HepG2 (cell line): ENCODE results near the gene TTC39C. TPM values are rescaled to one million over a fixed set of nuclear protein-coding genes. Genes with fewer than 3 reads are reported as not detected.
A peak's percentile ranks its signal among the peaks of the same experiment; 100 is the strongest.

Experiments
- AGO1 ChIP-seq: fragments of 200-400 bp; formaldehyde crosslinking; IDR thresholded peaks from 2 replicates; pipeline ENCODE4 v1.6.1; 2017; ENCODE audit warnings: mild to moderate bottlenecking, low read depth, low read length, moderate library complexity; ENCODE audit not compliant: poor library complexity, severe bottlenecking
- EHMT2 ChIP-seq: fragments of 200-600 bp; sonication (generic); IDR thresholded peaks from 2 replicates; pipeline ENCODE4 v1.7.0; 2017; ENCODE audit warnings: antibody characterized with exemption, low read depth, low read length, borderline replicate concordance
- ETV6 ChIP-seq: sonication (generic); formaldehyde crosslinking; conservative IDR thresholded peaks from 2 replicates; pipeline ENCODE4 v1.4.0; 2020; ENCODE audit warnings: missing genetic modification reagents
- HIVEP1 ChIP-seq: sonication (generic); formaldehyde crosslinking; IDR thresholded peaks from 2 replicates; pipeline ENCODE4 v1.4.0; 2020; ENCODE audit warnings: mild to moderate bottlenecking, missing genetic modification reagents
- KAT8 ChIP-seq: IDR thresholded peaks from 2 replicates; pipeline ENCODE4 v1.6.1; 2016; ENCODE audit warnings: missing genetic modification reagents, missing compliant biosample characterization
- KMT2B ChIP-seq: IDR thresholded peaks from 2 replicates; pipeline ENCODE4 v1.6.1; 2016; ENCODE audit warnings: missing genetic modification reagents, missing compliant biosample characterization
- MBNL3 ChIP-seq: fragments of 250-450 bp; sonication (Bioruptor Pico); conservative IDR thresholded peaks from 2 replicates; pipeline ENCODE4 v1.8.0; 2022; ENCODE audit warnings: mild to moderate bottlenecking, inconsistent platforms
- MED13 ChIP-seq: sonication (generic); formaldehyde crosslinking; IDR thresholded peaks from 2 replicates; pipeline ENCODE4 v1.5.0; 2020; ENCODE audit warnings: missing genetic modification reagents
- REL ChIP-seq: sonication (generic); formaldehyde crosslinking; conservative IDR thresholded peaks from 2 replicates; pipeline ENCODE4 v1.8.0; 2022; ENCODE audit warnings: mild to moderate bottlenecking, missing genetic modification reagents, moderate library complexity
- SMAD9 ChIP-seq: sonication (generic); formaldehyde crosslinking; IDR thresholded peaks from 2 replicates; pipeline ENCODE4 v1.5.1; 2020; ENCODE audit warnings: mild to moderate bottlenecking, missing genetic modification reagents
- SNAPC2 ChIP-seq: sonication (generic); formaldehyde crosslinking; IDR thresholded peaks from 2 replicates; pipeline ENCODE4 v1.8.1; 2022; ENCODE audit warnings: mild to moderate bottlenecking, missing genetic modification reagents
- ZC3H4 ChIP-seq: sonication (generic); formaldehyde crosslinking; IDR thresholded peaks from 2 replicates; pipeline ENCODE4 v1.4.0; 2020; ENCODE audit warnings: missing genetic modification reagents, borderline replicate concordance
- ZNF10 ChIP-seq: sonication (generic); formaldehyde crosslinking; IDR thresholded peaks from 2 replicates; pipeline ENCODE4 v1.4.0; 2020; ENCODE audit warnings: mild to moderate bottlenecking, low read depth, missing genetic modification reagents, borderline replicate concordance
- ZNF143 ChIP-seq: sonication (generic); formaldehyde crosslinking; IDR thresholded peaks from 2 replicates; pipeline ENCODE4 v1.4.0; 2020; ENCODE audit warnings: missing genetic modification reagents
- ZNF501 ChIP-seq: sonication (generic); formaldehyde crosslinking; IDR thresholded peaks from 2 replicates; pipeline ENCODE4 v1.5.1; 2020; ENCODE audit warnings: mild to moderate bottlenecking, moderate library complexity, missing genetic modification reagents
- ZNF766 ChIP-seq: sonication (generic); formaldehyde crosslinking; IDR thresholded peaks from 2 replicates; pipeline ENCODE4 v1.5.0; 2020; ENCODE audit warnings: missing genetic modification reagents, borderline replicate concordance
- ZNF768 ChIP-seq: sonication (generic); formaldehyde crosslinking; IDR thresholded peaks from 2 replicates; pipeline ENCODE4 v1.4.0; 2020; ENCODE audit warnings: missing genetic modification reagents
- polyA plus RNA-seq, 8 experiments: library from polyadenylated mRNA; depleted of rRNA in 3 of 8; stranded (reverse) in 7 of 8; unstranded in 1 of 8; fragments of >200 nt; fragmentation: Illumina TruSeq in 4 of 8; extraction: Trizol in 4 of 8; gene quantifications; 2 replicates each; pipeline versions ENCODE4 v1.2.1 to v1.2.3, GENCODE V29; 2011 to 2016; ENCODE audit warnings: low read depth in 4 of 8, missing spikeins in 1 of 8, mixed read lengths in 1 of 8; ENCODE audit not compliant: insufficient read depth in 1 of 8
- total RNA-seq, 5 experiments: library from RNA; depleted of rRNA; stranded (reverse); fragments of >200 nt; fragmentation: Illumina TruSeq; extraction: Trizol; gene quantifications; 2 replicates each; pipeline ENCODE4 v1.2.3, GENCODE V29; 2016; ENCODE audit warnings: low read depth in 1 of 5
- TF ChIP-seq, protein P1 (sequence below): sonication (generic); formaldehyde crosslinking; IDR thresholded peaks from 2 replicates; pipeline ENCODE4 v1.5.0; 2020; ENCODE audit warnings: missing genetic modification reagents
- TF ChIP-seq, protein P2 (sequence below), 2 experiments: sonication (generic) in 1 of 2; formaldehyde crosslinking in 1 of 2; IDR thresholded peaks; 2 replicates each; pipeline versions ENCODE4 v1.4.0 to v1.6.1; 2018 to 2020; ENCODE audit warnings: missing genetic modification reagents in 2 of 2, borderline replicate concordance in 1 of 2, low read depth in 1 of 2, mild to moderate bottlenecking in 1 of 2, missing biosample characterization in 1 of 2
- TF ChIP-seq, protein P3 (sequence below): sonication (generic); formaldehyde crosslinking; IDR thresholded peaks from 2 replicates; pipeline ENCODE4 v1.4.0; 2020; ENCODE audit warnings: missing genetic modification reagents
- TF ChIP-seq, protein P4 (sequence below): sonication (generic); formaldehyde crosslinking; IDR thresholded peaks from 2 replicates; pipeline ENCODE4 v1.4.0; 2020; ENCODE audit warnings: mild to moderate bottlenecking, missing genetic modification reagents

Gene TTC39C
- total and polyA plus RNA-seq, 2 of the 13 experiments (the other 11 are each of a cell fraction or from before 2014, with no cell fraction given) = 19.1 to 25.9 TPM

DNA sequence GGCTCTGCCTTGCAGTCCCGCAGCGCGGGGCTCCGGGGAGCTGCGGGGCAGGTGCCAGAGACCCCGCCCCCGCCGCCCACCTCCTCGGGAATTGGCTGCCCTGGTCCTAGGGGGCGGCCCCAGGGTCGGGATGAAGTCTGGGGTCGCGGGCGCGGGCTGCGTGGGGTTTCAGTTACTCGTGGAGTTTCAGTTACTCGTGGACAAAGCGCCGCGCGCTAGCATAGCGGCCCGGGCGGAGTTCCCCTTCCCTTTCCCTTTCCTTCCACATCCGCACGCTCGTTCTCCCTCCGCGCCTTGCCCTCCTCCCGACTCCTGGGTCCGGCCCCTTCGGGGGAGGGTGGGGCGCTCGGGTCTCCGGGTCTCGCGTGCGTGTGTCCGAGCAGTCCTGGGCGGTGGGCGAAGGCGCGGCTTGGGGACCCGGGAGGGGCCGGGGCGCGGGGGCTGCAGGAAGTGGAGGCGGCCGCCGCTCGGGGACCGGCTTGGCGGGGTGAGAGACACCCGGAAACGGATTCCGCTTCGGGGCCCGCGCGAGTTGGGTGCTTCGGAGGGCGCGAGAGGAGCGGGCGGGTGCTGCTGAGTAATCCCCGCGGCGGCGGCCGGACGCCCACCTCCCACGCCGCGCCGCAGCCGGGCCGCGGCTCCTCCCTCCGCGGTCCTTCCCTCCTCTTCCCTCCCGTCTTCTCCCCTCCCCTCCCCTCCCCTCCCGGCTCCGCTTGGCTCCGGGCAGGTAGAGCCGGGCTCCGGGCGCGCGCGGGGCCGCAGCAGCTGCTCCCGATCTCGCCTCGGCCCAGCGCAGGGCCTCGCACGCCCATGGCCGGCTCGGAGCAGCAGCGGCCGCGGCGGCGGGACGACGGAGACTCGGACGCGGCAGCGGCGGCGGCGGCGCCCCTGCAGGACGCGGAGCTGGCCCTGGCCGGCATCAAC, at the start of gene TTC39C (continued):
- TF ChIP-seq, protein P1, sequence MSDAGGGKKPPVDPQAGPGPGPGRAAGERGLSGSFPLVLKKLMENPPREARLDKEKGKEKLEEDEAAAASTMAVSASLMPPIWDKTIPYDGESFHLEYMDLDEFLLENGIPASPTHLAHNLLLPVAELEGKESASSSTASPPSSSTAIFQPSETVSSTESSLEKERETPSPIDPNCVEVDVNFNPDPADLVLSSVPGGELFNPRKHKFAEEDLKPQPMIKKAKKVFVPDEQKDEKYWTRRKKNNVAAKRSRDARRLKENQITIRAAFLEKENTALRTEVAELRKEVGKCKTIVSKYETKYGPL (CRISPR knock-in tag) = no peak
- TF ChIP-seq SNAPC2 = no peak
- TF ChIP-seq ZNF10 (CRISPR knock-in tag) = no peak
- no peak for TF ChIP-seq ZC3H4 (CRISPR knock-in tag)
- no peak for TF ChIP-seq MED13 (CRISPR knock-in tag)
- TF ChIP-seq HIVEP1 (CRISPR knock-in tag) = no peak
- TF ChIP-seq MBNL3 (CRISPR knock-in tag) = no peak
- TF ChIP-seq, protein P2, sequence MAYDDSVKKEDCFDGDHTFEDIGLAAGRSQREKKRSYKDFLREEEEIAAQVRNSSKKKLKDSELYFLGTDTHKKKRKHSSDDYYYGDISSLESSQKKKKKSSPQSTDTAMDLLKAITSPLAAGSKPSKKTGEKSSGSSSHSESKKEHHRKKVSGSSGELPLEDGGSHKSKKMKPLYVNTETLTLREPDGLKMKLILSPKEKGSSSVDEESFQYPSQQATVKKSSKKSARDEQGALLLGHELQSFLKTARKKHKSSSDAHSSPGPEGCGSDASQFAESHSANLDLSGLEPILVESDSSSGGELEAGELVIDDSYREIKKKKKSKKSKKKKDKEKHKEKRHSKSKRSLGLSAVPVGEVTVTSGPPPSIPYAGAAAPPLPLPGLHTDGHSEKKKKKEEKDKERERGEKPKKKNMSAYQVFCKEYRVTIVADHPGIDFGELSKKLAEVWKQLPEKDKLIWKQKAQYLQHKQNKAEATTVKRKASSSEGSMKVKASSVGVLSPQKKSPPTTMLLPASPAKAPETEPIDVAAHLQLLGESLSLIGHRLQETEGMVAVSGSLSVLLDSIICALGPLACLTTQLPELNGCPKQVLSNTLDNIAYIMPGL (CRISPR knock-in tag; IDR thresholded peaks at IDR 0.05; ENCODE audit: borderline replicate concordance in 1 of 2, low read depth in 1 of 2) = peak; percentile 10 to 34; a peak in 2 of 4 replicates
- TF ChIP-seq REL (CRISPR knock-in tag) = no peak
- TF ChIP-seq AGO1 = no peak
- TF ChIP-seq ZNF766 (CRISPR knock-in tag) = no peak
- TF ChIP-seq ZNF143 (CRISPR knock-in tag) = no peak
- no peak for TF ChIP-seq ZNF501 (CRISPR knock-in tag)
- TF ChIP-seq ETV6 (CRISPR knock-in tag) = 0 out of 2 replicates have a peak, but pooled peaks have one; percentile 14
- TF ChIP-seq, protein P3, sequence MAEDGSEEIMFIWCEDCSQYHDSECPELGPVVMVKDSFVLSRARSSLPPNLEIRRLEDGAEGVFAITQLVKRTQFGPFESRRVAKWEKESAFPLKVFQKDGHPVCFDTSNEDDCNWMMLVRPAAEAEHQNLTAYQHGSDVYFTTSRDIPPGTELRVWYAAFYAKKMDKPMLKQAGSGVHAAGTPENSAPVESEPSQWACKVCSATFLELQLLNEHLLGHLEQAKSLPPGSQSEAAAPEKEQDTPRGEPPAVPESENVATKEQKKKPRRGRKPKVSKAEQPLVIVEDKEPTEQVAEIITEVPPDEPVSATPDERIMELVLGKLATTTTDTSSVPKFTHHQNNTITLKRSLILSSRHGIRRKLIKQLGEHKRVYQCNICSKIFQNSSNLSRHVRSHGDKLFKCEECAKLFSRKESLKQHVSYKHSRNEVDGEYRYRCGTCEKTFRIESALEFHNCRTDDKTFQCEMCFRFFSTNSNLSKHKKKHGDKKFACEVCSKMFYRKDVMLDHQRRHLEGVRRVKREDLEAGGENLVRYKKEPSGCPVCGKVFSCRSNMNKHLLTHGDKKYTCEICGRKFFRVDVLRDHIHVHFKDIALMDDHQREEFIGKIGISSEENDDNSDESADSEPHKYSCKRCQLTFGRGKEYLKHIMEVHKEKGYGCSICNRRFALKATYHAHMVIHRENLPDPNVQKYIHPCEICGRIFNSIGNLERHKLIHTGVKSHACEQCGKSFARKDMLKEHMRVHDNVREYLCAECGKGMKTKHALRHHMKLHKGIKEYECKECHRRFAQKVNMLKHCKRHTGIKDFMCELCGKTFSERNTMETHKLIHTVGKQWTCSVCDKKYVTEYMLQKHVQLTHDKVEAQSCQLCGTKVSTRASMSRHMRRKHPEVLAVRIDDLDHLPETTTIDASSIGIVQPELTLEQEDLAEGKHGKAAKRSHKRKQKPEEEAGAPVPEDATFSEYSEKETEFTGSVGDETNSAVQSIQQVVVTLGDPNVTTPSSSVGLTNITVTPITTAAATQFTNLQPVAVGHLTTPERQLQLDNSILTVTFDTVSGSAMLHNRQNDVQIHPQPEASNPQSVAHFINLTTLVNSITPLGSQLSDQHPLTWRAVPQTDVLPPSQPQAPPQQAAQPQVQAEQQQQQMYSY (CRISPR knock-in tag) = no peak
- TF ChIP-seq SMAD9 (CRISPR knock-in tag) = no peak
- no peak for TF ChIP-seq ZNF768 (CRISPR knock-in tag)
- TF ChIP-seq EHMT2 = no peak
- peak; percentile 31; the same call in 1 of the 2 replicates for TF ChIP-seq KAT8 (CRISPR knock-in tag)
- peak; percentile 22; the same call in 1 of the 2 replicates for TF ChIP-seq KMT2B
- TF ChIP-seq, protein P4, sequence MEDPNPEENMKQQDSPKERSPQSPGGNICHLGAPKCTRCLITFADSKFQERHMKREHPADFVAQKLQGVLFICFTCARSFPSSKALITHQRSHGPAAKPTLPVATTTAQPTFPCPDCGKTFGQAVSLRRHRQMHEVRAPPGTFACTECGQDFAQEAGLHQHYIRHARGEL (CRISPR knock-in tag) = no peak
